Hepatocyte (in vitro differentiated cells): Measurements from ENCODE around the gene ELF5.

Experiments
- EZH2 ChIP-seq: fragments of 200-600 bp; sonication (generic); IDR thresholded peaks from 2 replicates; pipeline ENCODE4 v1.6.1; 2016; ENCODE audit warnings: antibody characterized with exemption, mild to moderate bottlenecking, borderline replicate concordance
- EZH2phosphoT487 ChIP-seq: fragments of 200-600 bp; sonication (generic); IDR thresholded peaks from one replicate; pipeline ENCODE4 v1.6.1; 2018; ENCODE audit warnings: antibody characterized with exemption, mild to moderate bottlenecking, low read depth, moderate library complexity; ENCODE audit not compliant: unreplicated experiment, severe bottlenecking
- TF ChIP-seq, protein P1 (sequence below): fragments of 200-600 bp; sonication (generic); IDR thresholded peaks from 2 replicates; pipeline ENCODE4 v1.5.1; 2016; ENCODE audit warnings: antibody characterized with exemption, mild to moderate bottlenecking; ENCODE audit not compliant: poor library complexity

GRCh38 chr11:34448223-34448994 is 65.2 kb downstream of the ELF5 start:
- TF ChIP-seq EZH2: no peak
- TF ChIP-seq, protein P1, sequence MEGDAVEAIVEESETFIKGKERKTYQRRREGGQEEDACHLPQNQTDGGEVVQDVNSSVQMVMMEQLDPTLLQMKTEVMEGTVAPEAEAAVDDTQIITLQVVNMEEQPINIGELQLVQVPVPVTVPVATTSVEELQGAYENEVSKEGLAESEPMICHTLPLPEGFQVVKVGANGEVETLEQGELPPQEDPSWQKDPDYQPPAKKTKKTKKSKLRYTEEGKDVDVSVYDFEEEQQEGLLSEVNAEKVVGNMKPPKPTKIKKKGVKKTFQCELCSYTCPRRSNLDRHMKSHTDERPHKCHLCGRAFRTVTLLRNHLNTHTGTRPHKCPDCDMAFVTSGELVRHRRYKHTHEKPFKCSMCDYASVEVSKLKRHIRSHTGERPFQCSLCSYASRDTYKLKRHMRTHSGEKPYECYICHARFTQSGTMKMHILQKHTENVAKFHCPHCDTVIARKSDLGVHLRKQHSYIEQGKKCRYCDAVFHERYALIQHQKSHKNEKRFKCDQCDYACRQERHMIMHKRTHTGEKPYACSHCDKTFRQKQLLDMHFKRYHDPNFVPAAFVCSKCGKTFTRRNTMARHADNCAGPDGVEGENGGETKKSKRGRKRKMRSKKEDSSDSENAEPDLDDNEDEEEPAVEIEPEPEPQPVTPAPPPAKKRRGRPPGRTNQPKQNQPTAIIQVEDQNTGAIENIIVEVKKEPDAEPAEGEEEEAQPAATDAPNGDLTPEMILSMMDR: no peak
- no peak for TF ChIP-seq EZH2phosphoT487
